Ishikawa (cell line): ENCODE results near the gene DENND4C.

Experiments
- CEBPB ChIP-seq: IDR thresholded peaks from 2 replicates; pipeline ENCODE4 v1.6.1; 2012
- CREB1 ChIP-seq: IDR thresholded peaks from 2 replicates; pipeline ENCODE4 v1.6.1; 2012; ENCODE audit warnings: low read depth
- EGR1 ChIP-seq: IDR thresholded peaks from 2 replicates; pipeline ENCODE4 v1.6.1; 2012
- EP300 ChIP-seq: IDR thresholded peaks from 2 replicates; pipeline ENCODE4 v1.6.1; 2012; ENCODE audit warnings: borderline replicate concordance
- FOXM1 ChIP-seq: IDR thresholded peaks from 2 replicates; pipeline ENCODE4 v1.6.1; 2012; ENCODE audit warnings: low read depth, borderline replicate concordance
- MAX ChIP-seq: IDR thresholded peaks from 2 replicates; pipeline ENCODE4 v1.6.1; 2012
- NFIC ChIP-seq: IDR thresholded peaks from 2 replicates; pipeline ENCODE4 v1.6.1; 2012
- RAD21 ChIP-seq: IDR thresholded peaks from 2 replicates; pipeline ENCODE4 v1.6.1; 2012; ENCODE audit warnings: low read depth
- REST ChIP-seq: IDR thresholded peaks from 2 replicates; pipeline ENCODE4 v1.6.1; 2012; ENCODE audit warnings: low read depth, mild to moderate bottlenecking
- TAF1 ChIP-seq: IDR thresholded peaks from 2 replicates; pipeline ENCODE4 v1.6.1; 2012; ENCODE audit warnings: low read depth, mild to moderate bottlenecking
- TCF12 ChIP-seq: IDR thresholded peaks from 2 replicates; pipeline ENCODE4 v1.6.1; 2012; ENCODE audit warnings: low read depth
- TEAD4 ChIP-seq: IDR thresholded peaks from 2 replicates; pipeline ENCODE4 v1.6.1; 2012
- USF1 ChIP-seq: IDR thresholded peaks from 2 replicates; pipeline ENCODE4 v1.6.1; 2012
- YY1 ChIP-seq: IDR thresholded peaks from 2 replicates; pipeline ENCODE4 v1.6.1; 2012; ENCODE audit warnings: low read depth
- ZBTB7A ChIP-seq: IDR thresholded peaks from 2 replicates; pipeline ENCODE4 v1.6.1; 2012; ENCODE audit warnings: low read depth

The DENND4C gene

GRCh38 chr9:19336166-19336565, 105.7 kb downstream of the DENND4C start:
- no peak for TF ChIP-seq USF1
- TF ChIP-seq EP300: no peak
- TF ChIP-seq EGR1: no peak
- TF ChIP-seq TEAD4: no peak
- TF ChIP-seq TAF1: no peak
- no peak for TF ChIP-seq YY1
- no peak for TF ChIP-seq RAD21
- no peak for TF ChIP-seq TCF12
- TF ChIP-seq NFIC: no peak
- TF ChIP-seq FOXM1: no peak
- TF ChIP-seq CREB1: no peak
- TF ChIP-seq MAX: no peak
- no peak for TF ChIP-seq REST
- no peak for TF ChIP-seq ZBTB7A
- TF ChIP-seq CEBPB: no peak

GRCh38 chr9:19342947-19343346, 112.5 kb downstream of the DENND4C start:
- TF ChIP-seq CREB1: no peak

GRCh38 chr9:19358701-19359100, 128.2 kb downstream of the DENND4C start:
- TF ChIP-seq TCF12: no peak
- no peak for TF ChIP-seq ZBTB7A
- no peak for TF ChIP-seq YY1
- TF ChIP-seq EGR1: no peak
- no peak for TF ChIP-seq EP300
- TF ChIP-seq NFIC: no peak
- TF ChIP-seq RAD21: no peak
- TF ChIP-seq CEBPB: no peak
- no peak for TF ChIP-seq TAF1
- TF ChIP-seq MAX: no peak
- TF ChIP-seq USF1: no peak
- no peak for TF ChIP-seq REST
- no peak for TF ChIP-seq CREB1
- no peak for TF ChIP-seq TEAD4
- no peak for TF ChIP-seq FOXM1

GRCh38 chr9:19369107-19369506, 138.6 kb downstream of the DENND4C start:
- no peak for TF ChIP-seq REST
- TF ChIP-seq CEBPB: no peak
- TF ChIP-seq EGR1: no peak
- no peak for TF ChIP-seq NFIC
- no peak for TF ChIP-seq MAX
- TF ChIP-seq ZBTB7A: no peak
- no peak for TF ChIP-seq USF1
- no peak for TF ChIP-seq TAF1
- TF ChIP-seq TCF12: no peak
- TF ChIP-seq TEAD4: no peak
- TF ChIP-seq CREB1: no peak
- TF ChIP-seq RAD21: no peak
- no peak for TF ChIP-seq YY1
- no peak for TF ChIP-seq EP300
- no peak for TF ChIP-seq FOXM1
